ENCODE results near the gene HOXA3. TPM values are rescaled to one million over a fixed set of nuclear protein-coding genes. Genes with fewer than 3 reads are reported as not detected.
A peak's percentile ranks its signal among the peaks of the same experiment; 100 is the strongest.

The HOXA3 gene
- not detected in 2 replicates for total RNA-seq

DNA sequence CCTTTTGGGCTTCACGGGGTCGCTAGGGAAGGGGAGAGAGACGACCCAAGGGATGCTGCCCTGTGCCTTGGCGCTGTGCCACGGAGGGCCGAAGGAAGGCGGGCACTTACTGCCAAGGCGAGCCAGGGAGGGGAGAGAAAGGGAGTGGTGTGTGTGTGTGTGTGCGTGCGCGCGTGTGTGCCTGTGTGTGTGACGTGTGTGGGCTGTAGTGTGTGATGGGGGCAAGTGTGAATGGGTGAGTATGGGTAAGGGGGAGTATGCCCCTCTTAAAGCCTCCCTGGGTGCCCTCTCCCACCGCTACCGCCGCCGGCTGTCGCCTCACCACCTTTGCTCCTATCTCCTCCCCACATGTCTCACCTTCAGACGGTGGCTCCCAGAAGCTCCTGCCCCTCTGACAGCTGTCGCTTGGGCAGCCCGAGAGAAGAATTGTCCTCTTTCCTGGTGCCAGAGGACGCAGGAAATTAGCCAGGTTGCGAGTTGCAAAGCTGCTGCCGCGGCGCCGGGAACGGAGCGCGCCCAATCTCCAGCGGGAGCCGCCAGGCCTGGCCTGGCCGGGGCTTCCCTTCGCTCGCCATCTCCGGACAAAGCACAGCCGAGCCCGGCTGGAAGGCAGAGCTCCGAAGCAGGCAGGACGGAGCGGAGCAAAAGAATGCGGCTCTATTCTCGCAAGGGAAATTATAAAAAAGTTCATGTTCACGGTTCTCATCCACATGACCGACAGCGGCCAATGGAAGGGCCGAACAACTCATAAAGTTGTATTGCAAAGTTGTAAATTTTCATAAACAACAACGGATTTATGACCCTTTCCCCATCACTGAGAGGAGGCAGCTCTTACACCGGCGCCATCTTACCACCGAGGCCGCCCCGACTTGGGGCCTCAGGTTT is at the start of gene HOXA3:
Gene HOXA3, minus strand, starts transcription at position 653 of the 885 bp plus-strand sequence. CDS start 41,943 bp downstream, outside the sequence.
- Mint-ChIP-seq H3K27me3 (peaks cover 72% of the 10 kb centered on the region), H3K27ac (peak within 1 kb of the TSS; percentile 12), H3K4me1 (peaks cover 49% of the 10 kb centered on the region), H3K36me3 (ENCODE audit: low read depth) (no peaks in the 10 kb centered on the region), H3K4me3 (peak within 1 kb of the TSS; percentile 80), H3K9me3 (no peaks in the 10 kb centered on the region)
- ChIA-PET CTCF (interaction anchor here (1.6 to 4.5 kb wide), 4 partner anchors 9 to 298 kb away, joined by 3 to 32 read pairs (median 8); no protein-coding TSS in a partner anchor), POLR2A (interaction anchor here (1.7 kb wide), 1 partner anchor 9 kb away, joined by 6 read pairs; no protein-coding TSS in a partner anchor)
- intact Hi-C loops (cut with micrococcal nuclease), result loop anchor here (1.0 to 2.0 kb wide), 5 partner anchors 21 to 288 kb away; partner anchors contain the start of genes HOXA4 and SKAP2
- no peak for ATAC-seq (ENCODE audit: low read depth)
- TF ChIP-seq, protein P1, sequence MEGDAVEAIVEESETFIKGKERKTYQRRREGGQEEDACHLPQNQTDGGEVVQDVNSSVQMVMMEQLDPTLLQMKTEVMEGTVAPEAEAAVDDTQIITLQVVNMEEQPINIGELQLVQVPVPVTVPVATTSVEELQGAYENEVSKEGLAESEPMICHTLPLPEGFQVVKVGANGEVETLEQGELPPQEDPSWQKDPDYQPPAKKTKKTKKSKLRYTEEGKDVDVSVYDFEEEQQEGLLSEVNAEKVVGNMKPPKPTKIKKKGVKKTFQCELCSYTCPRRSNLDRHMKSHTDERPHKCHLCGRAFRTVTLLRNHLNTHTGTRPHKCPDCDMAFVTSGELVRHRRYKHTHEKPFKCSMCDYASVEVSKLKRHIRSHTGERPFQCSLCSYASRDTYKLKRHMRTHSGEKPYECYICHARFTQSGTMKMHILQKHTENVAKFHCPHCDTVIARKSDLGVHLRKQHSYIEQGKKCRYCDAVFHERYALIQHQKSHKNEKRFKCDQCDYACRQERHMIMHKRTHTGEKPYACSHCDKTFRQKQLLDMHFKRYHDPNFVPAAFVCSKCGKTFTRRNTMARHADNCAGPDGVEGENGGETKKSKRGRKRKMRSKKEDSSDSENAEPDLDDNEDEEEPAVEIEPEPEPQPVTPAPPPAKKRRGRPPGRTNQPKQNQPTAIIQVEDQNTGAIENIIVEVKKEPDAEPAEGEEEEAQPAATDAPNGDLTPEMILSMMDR (IDR thresholded peaks at IDR 0.05), result no peak
- DNase-seq, result no peak

DNA sequence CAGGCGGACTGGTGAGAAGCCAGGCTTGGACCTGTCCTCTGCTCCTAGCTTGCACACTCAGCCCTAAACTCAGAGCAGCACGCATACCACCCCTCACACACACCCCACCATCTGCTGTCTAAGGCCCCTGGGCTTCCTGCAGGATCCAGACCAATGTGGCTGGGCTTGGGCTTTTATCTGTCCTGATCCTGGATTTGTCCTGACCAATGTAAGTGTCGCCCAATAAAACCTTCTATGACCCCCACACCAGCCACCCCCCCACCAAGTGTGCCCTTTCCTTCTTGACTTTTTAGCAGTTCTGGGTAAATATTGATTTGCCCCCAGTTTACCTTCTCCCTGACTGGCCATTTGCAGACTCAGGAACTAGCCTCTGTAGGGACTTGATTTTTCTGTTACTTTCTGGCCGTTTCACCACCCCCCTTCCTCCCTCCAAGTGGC is 49.2 kb upstream of the HOXA3 start:
- intact Hi-C loops (cut with micrococcal nuclease), result loop anchor here (2.0 kb wide), 2 partner anchors 17 to 39 kb away; partner anchors contain the start of gene HOXA11
- Mint-ChIP-seq H3K9me3 (no peaks in the 10 kb centered on the region), H3K27me3 (peaks cover 72% of the 10 kb centered on the region), H3K27ac (peak overlapping the region; percentile 24), H3K4me1 (peaks cover 33% of the 10 kb centered on the region), H3K36me3 (ENCODE audit: low read depth) (no peaks in the 10 kb centered on the region), H3K4me3 (peak overlapping the region; percentile 76)
- DNase-seq, result no peak
- ChIA-PET POLR2A (interaction anchor here (0.6 kb wide), 1 partner anchor 45 kb away, joined by 3 read pairs; no protein-coding TSS in a partner anchor), CTCF (interaction anchor here (1.1 kb wide), 2 partner anchors 19 to 39 kb away, joined by 3 read pairs; no protein-coding TSS in a partner anchor)
- ATAC-seq (ENCODE audit: low read depth), result no peak
- TF ChIP-seq, protein P1 (IDR thresholded peaks at IDR 0.05), result no peak

DNA sequence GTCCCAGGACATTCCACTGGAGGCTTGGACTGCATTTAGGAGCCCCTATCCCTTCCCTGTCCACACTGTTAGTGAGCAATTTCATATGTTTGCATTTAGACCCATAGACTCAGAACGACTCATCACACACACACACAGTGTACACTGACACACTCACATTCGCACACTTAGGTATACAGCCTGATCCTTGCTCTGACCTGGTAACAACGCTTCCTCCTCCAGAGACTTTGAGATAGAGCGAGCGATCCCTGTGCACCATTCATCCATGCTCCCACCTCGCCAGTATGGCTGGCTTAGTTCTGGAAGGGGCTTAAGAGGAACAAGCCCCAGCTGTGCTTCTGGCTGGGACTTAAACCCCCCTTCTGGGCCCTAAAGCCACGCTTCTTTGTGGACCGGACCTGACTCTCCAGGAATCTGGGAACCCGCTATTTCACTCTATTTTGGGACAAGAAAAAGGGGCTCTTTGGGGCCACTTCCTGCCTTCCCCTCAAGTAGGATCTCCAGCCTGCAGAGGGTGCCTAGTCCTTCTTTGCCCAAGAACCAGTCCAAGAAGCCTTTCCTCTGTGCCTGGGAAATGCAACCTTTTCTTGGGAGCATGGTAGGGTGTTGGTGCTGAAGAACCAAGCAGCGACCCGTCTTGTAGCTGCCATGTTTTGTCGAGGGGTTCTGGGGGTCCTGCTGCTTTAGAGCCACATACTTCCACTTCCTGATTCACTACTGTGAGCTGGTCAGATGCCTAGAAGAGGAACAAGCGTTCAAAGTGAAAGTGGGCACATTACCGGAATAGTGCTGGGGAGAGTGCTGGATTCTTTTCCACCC is 48.6 kb upstream of the HOXA3 start:
- TF ChIP-seq, protein P1 (IDR thresholded peaks at IDR 0.05), result no peak
- ChIA-PET POLR2A (interaction anchor here (0.6 kb wide), 1 partner anchor 44 kb away, joined by 3 read pairs; no protein-coding TSS in a partner anchor), CTCF (interaction anchor here (1.1 kb wide), 2 partner anchors 19 to 39 kb away, joined by 3 read pairs; no protein-coding TSS in a partner anchor)
- Mint-ChIP-seq H3K4me3 (peak overlapping the region; percentile 76), H3K27me3 (peaks cover 71% of the 10 kb centered on the region), H3K27ac (peak overlapping the region; percentile 24), H3K4me1 (peaks cover 33% of the 10 kb centered on the region), H3K36me3 (ENCODE audit: low read depth) (no peaks in the 10 kb centered on the region), H3K9me3 (no peaks in the 10 kb centered on the region)
- ATAC-seq (ENCODE audit: low read depth) (peak; percentile 46), DNase-seq (no peak)
- intact Hi-C loops (cut with micrococcal nuclease), result loop anchor here (2.0 kb wide), 1 partner anchor 16 kb away; the partner anchor contains the start of gene HOXA11

DNA sequence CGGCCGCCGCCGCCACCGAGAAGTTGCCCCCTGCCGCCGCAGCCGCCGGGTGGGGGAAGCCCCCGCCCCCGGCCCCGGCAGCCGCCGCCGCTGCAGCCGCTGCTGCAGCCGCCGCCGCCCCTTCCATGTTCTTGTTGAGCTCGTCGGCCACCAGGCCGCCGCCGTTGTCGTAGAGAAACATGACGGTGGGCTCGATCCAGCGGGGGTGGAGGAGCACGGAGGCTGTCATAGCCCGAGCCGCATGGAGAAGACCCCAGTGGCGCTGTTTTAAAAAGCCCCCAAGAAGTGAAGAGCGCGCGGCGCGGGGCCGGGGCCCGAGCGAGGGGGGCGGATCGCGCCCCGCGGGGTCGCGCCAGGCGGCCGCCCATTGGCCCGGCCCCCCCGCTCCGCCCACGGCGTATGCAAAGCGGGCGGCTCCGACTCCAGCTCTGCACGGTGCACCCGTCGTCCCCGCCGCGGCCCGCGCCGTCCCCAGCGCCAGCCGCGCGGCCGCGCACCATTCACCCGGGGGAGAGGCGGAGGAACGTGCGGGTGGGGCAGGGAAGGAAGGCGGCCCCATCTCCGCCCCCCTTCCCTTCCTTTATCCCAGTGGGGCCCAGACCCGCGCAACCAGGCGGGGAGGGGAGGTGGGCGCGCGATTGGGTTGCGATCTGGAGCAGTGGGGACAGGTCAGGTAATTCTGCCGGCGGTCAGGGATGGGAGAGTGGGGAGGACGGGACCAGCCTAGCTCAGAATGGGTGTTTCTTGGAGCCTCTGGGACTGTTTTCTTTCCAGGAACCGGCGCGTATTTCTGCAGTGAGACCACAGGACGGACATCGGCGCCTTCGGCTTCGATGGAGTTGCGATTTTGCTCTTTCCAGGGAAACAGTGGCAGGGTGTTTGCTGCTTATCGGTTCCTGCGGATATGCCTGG is 47.7 kb upstream of the HOXA3 start, which contains the start of gene HOXA13:
Gene HOXA13, minus strand, starts transcription at position 243 of the 912 bp plus-strand sequence. Its CDS starts 14 bp downstream, at position 229.
- H3K4me1 Mint-ChIP-seq, result peaks cover 27% of the 10 kb centered on the region
- DNase-seq, result no peak
- TF ChIP-seq, protein P1 (IDR thresholded peaks at IDR 0.05), result no peak
- POLR2A ChIA-PET, result no interaction called here
- peaks cover 68% of the 10 kb centered on the region for H3K27me3 Mint-ChIP-seq
- CTCF ChIA-PET, result interaction anchor here (1.0 to 1.5 kb wide), 3 partner anchors 406 to 719 kb away, joined by 3 to 4 read pairs (median 3); no protein-coding TSS in a partner anchor
- peak; percentile 78 for ATAC-seq (ENCODE audit: low read depth)
- peak within 1 kb of the TSS; percentile 59 for H3K27ac Mint-ChIP-seq
- H3K36me3 Mint-ChIP-seq (ENCODE audit: low read depth), result no peaks in the 10 kb centered on the region
- intact Hi-C loops (cut with micrococcal nuclease), result loop anchor here (2.0 to 10.0 kb wide), 7 partner anchors 15 to 1902 kb away; partner anchors contain the start of genes HOXA11, JAZF1 and TRIL
- peak within 1 kb of the TSS; percentile 84 for H3K4me3 Mint-ChIP-seq
- no peaks in the 10 kb centered on the region for H3K9me3 Mint-ChIP-seq
